A172 (cell line): Measurements from ENCODE around the gene SEC16A. TPM values are rescaled to one million over a fixed set of nuclear protein-coding genes. Genes with fewer than 3 reads are reported as not detected.

Source experiments
- DNase-seq: peaks from one replicate; pipeline ENCODE4 v3.0.0-alpha.2; 2015; ENCODE audit warnings: low spot score
- total RNA-seq: library from RNA; depleted of rRNA; stranded (reverse); fragments of >200 nt; shearing (Covaris generic); gene quantifications from 2 replicates; pipeline ENCODE4 v1.2.3, GENCODE V29; 2014

SEC16A gene
- total RNA-seq, 1 experiment from 2014 or later = 46.3 TPM

GRCh38 chr9:136485049-136486045, 2.5 kb upstream of the SEC16A start:
- DNase-seq = peak; percentile 94

- DNase-seq = no peak
Measured at GRCh38 chr9:136484153-136485048, 1.6 kb upstream of the SEC16A start.

DNA sequence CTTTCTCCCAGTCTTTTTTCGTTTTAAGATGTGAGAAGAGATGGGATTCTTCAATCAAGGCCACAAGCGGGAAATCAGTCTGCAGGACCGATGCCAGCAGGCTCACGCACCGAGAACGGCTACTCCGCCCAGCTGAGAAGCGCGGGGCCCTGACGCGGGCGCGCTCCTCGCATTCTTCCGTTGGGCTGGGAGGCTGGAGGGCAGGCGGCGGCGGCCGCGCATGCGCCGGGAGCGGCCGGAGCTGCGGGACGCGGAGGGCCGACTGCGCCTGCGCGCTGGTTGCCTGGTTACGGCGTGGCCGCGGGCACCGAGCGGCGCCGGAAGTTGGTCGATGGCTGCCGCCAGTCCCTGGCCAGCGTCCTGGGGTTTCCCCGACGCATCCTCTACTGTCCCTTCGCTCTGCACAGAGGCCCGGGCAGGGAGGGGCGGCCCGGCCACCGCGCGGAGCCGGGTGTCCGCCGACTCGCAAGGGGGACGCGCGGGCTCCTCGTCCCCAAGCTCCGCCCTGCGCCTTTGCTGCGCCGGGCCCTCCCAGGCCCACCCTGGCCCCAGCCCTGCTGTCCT, 831 bp upstream of the SEC16A start:
- peak; percentile 91 for DNase-seq

DNA sequence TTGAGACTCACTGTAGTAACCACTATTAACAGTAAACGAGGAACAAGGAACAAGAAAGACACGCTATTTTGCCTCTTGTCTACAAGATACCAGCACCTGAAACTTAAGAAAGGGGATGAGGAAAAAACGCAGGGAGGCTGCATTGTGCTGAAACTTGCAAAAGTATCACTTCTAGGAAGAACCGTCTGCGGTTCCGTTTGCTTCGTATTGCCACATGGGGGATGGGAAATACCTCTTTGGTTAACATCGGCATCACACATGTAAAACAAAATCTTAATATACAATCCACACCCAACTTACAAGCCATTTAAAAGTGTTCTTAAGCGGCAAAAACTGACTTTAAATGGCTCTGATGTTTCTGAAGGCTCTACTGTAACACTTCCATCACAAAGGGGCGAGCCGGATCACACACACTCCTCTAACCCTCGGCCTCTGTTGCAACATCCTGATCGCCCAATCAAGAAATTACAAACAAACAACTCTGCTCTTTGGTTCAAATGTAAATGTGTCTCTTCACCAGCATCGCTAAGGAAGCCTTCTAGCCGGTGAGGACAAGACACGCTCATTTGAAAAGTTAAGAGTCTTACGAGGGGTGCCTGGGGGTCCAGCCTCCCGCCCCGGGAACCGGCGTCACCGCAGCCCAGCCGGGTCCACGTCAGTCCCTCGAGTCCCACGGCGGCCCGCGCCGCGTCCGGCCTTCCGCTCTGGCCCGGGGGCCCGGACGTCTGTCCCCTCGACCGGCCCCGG, 621 bp downstream of the SEC16A start:
- peak; percentile 63 for DNase-seq

DNA sequence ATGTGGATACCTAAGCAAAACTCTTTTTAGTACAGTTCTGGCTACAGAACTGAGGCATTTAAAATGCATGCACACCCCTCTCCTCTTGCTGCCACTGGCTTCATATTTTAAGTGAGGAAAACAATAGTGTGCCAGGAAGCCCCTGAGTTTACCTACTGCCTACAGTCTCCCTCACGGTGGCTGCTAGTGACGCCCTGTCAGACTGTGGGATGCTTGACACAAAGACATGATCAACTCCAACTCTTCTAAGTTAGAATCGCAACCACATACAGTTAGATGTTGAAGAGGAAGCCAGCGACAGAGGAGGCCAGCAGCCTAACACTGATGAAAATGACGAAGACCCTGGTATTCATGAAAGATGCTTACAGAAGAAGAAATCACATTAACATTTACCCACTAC, 1.3 kb downstream of the SEC16A start:
- DNase-seq = no peak

GRCh38 chr9:136476369-136477150, 6.3 kb downstream of the SEC16A start:
- no peak for DNase-seq

- no peak for DNase-seq
Measured at GRCh38 chr9:136474974-136475865, 7.6 kb downstream of the SEC16A start.

- no peak for DNase-seq
Measured at GRCh38 chr9:136474021-136474640, 8.7 kb downstream of the SEC16A start.

DNA sequence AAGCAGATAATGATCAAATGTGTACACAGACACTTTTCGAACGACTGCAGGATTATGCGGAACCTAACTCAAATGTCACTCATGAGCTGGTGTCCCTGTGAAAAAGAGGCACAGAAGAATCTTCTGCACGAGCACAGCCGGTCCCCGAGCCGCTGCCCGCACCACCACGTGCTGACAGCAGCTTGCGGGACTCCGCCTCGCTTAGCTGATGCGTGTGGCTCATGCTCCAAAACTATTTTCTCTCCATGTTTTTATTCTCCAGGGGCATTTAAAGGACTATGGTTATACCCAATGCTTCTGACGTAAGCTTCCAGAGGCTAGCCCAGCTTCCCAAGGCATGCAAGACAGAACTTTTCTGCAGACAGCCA, 9.5 kb downstream of the SEC16A start:
- DNase-seq = no peak

GRCh38 chr9:136472640-136473353, 10.0 kb downstream of the SEC16A start:
- DNase-seq = no peak

DNA sequence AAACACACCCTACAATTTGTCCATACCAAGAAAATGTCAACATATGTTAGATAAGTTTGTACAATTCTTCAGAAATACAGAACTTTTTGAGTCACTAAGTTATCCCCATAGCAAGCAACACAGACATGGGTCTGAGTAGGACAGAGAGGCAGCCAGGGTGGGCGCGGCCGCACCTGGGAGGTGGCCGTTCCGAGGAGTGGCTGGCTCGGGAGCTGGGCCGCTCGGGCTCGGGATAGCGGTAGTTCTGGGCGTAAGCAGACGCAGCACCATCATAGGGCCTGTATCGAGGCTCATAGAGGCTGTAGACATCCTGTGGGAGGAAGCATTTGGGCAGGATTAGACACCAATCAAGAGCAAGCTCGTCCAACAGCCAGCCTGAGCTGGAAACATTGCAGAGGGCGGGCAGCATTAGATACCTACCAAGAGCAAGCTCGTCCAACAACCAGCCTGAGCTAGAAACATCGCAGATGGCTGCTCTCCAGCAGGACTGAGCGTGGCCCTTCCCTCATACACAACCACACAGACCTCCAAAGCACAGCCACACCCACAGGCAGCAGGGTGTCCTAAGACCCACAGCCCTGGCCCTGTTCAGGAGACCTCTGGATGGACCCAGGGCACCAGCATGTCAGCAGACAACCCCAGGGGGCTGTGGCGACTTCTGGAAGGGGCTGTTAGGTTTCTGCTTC, 10.9 kb downstream of the SEC16A start:
- no peak for DNase-seq

- no peak for DNase-seq
Measured at GRCh38 chr9:136470792-136471469, 11.9 kb downstream of the SEC16A start.

DNA sequence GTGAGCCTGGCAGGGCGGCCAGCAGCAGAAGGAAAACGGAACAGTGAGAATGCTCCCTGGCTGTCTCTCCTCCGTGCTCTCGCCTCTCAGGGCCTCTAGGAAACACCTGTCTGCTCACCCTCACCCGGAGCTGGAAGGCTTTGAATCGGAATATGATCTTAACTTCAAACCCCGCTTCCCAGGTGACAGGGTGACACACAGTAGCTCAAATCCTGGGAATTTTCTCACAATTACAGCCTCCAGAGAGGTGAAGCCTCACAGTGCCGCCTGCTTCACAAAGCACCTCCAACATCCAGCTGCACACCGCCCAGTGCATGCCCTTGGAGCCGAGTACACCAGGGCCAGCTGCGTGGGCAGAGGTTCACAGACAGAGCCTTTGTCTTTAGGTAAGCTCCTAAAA, 12.5 kb downstream of the SEC16A start:
- DNase-seq = no peak

- no peak for DNase-seq
Measured at GRCh38 chr9:136467766-136468165, 15.1 kb downstream of the SEC16A start.

DNA sequence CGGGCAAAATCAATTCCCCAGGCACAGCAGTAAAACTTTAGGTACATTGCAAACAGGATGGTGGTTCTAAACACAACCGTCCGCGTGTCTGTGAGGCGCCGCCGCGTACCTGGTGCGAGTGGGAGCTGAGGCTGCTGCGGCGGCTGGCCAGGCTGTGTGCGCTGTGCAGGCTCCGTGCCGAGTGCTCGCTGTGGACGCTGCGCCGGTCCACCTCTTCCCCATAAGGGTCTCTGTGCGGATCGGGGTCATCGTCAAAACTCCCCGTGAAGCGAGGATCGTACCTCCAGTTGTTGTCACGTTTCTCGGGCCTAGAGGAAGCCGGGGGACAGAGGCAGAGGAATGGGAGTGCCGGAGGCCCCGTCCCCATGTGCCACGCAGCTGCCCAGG, 16.7 kb downstream of the SEC16A start:
- DNase-seq = no peak

- DNase-seq = no peak
Measured at GRCh38 chr9:136465500-136466154, 17.2 kb downstream of the SEC16A start.

DNA sequence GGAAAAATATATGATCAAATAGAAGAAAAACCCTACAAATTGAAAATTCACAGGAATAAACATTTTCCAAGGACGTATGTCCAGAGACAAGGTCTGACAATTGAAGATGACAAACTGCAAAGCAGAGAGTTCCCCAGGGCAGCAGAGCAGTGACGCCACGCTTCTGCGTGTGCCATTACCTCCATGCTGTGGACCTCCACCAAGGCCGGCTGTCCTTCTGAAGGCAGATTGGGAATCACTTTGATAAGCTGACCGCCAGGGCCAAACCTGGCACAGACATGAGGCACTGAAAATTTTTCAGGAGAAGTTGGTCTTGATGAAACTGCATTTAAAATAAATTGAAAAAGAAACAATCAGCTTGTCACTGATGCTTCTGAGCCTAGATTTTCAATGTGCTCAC, 18.6 kb downstream of the SEC16A start:
- DNase-seq = no peak
